Esophagus muscularis mucosa (tissue), 4 donors: ENCODE measurements around the gene VGF. TPM values are rescaled to one million over a fixed set of nuclear protein-coding genes. Genes with fewer than 3 reads are reported as not detected.

Experiments
- DNase-seq: peaks from one replicate; pipeline ENCODE4 v3.0.0-alpha.2; 2017; ENCODE audit errors: extremely low spot score
- H3K27ac ChIP-seq, 4 donors: fragments of 200-600 bp; sonication (generic); replicated peaks in 1 of 4; 1 replicate in 3 of 4; 2 replicates in 1 of 4; pipeline ENCODE4 v1.5.1; 2016 to 2019; ENCODE audit warnings: mild to moderate bottlenecking in 1 of 4
- H3K27me3 ChIP-seq, 4 donors: fragments of 200-600 bp; sonication (generic); one replicate each; pipeline versions ENCODE4 v1.5.1 to v1.6.0; 2016 to 2019
- H3K36me3 ChIP-seq, 4 donors: fragments of 200-600 bp; sonication (generic); one replicate each; pipeline ENCODE4 v1.5.1; 2016 to 2019
- H3K4me1 ChIP-seq, 4 donors: fragments of 200-600 bp; sonication (generic); one replicate each; pipeline ENCODE4 v1.5.1; 2016 to 2019
- H3K4me3 ChIP-seq, 4 donors: fragments of 200-600 bp; sonication (generic); 1 replicate in 2 of 4; 2 replicates in 2 of 4; pipeline ENCODE4 v1.5.1; 2016 to 2019; ENCODE audit warnings: mild to moderate bottlenecking in 4 of 4, moderate library complexity in 1 of 4
- H3K9me3 ChIP-seq, 4 donors: fragments of 200-600 bp; sonication (generic); 1 replicate in 3 of 4; 2 replicates in 1 of 4; pipeline ENCODE4 v1.5.1; 2016 to 2019
- EP300 ChIP-seq: sonication (generic); formaldehyde crosslinking; IDR thresholded peaks from one replicate; pipeline ENCODE4 v1.6.1; 2017; ENCODE audit warnings: antibody characterized with exemption
- POLR2A ChIP-seq: fragments of 450-650 bp; IDR thresholded peaks from one replicate; pipeline ENCODE4 v1.6.1; 2017; ENCODE audit warnings: antibody characterized with exemption, moderate library complexity, mild to moderate bottlenecking, low read depth
- POLR2AphosphoS5 ChIP-seq, 2 donors: sonication (generic); formaldehyde crosslinking; IDR thresholded peaks; one replicate each; pipeline ENCODE4 v1.6.1; 2017; ENCODE audit warnings: antibody characterized with exemption in 2 of 2
- WGBS: methylation state at CpG from one replicate; pipeline ENCODE4 v1.1.5; 2018; 5-methylcytosine and 5-hydroxymethylcytosine counted together
- intact Hi-C: fragments of 100-400 bp; cut with DNase I; formaldehyde crosslinking; loops from one replicate; pipeline ENCODE4 v1.15.1; 2023
- total RNA-seq, 4 donors: library from RNA; depleted of rRNA; stranded (reverse); fragments of >200 nt; gene quantifications; one replicate each; pipeline versions ENCODE4 v1.1.0 to v1.2.1, GENCODE V29; 2016
- TF ChIP-seq, protein P1 (sequence below), 3 experiments: fragments of 200-600 bp in 2 of 3; fragments of 450-650 bp in 1 of 3; sonication (generic) in 2 of 3; IDR thresholded peaks; one replicate each; pipeline ENCODE4 v1.5.1; 2017 to 2019; ENCODE audit warnings: antibody characterized with exemption in 3 of 3, mild to moderate bottlenecking in 2 of 3, moderate library complexity in 1 of 3

VGF gene
- total RNA-seq, 4 donors from 2014 or later: 0.23 to 0.33 (median 0.26) TPM; not detected in 1

DNA sequence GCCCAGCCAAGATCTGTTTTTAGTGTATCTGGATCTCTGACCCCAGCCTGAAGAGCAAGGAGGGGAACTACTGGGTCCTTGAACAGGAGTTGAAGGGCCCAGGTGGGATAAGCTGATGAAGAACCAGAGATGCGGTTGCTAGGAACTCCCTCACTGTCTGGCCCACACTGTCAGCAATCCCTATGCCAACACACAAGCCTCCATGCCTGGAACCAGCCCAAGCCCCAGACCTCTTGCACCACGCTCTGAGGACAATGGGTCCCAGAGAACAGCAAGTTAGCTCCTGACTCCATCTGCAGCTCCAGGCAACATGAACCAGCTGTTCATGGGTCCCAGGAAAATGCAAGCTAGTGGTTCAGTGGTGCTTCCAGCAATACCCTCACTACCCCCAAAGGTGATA lies 12.3 kb upstream of the VGF start:
- intact Hi-C loops: no loop called here
- H3K36me3 ChIP-seq: no peaks in the 10 kb centered on the region
- peaks cover 19 to 100% (median 82%) of the 10 kb centered on the region in 4 donors for H3K27me3 ChIP-seq
- H3K4me3 ChIP-seq: no peak overlapping the region
- H3K27ac ChIP-seq: no peak overlapping the region
- no peak for DNase-seq
- peaks cover 25 to 40% (median 35%) of the 10 kb centered on the region in 4 donors for H3K4me1 ChIP-seq
- no peaks in the 10 kb centered on the region for H3K9me3 ChIP-seq
- TF ChIP-seq POLR2A (no peak), EP300 (no peak), POLR2AphosphoS5 (IDR thresholded peaks at IDR 0.05) (no peak)
- TF ChIP-seq, protein P1, sequence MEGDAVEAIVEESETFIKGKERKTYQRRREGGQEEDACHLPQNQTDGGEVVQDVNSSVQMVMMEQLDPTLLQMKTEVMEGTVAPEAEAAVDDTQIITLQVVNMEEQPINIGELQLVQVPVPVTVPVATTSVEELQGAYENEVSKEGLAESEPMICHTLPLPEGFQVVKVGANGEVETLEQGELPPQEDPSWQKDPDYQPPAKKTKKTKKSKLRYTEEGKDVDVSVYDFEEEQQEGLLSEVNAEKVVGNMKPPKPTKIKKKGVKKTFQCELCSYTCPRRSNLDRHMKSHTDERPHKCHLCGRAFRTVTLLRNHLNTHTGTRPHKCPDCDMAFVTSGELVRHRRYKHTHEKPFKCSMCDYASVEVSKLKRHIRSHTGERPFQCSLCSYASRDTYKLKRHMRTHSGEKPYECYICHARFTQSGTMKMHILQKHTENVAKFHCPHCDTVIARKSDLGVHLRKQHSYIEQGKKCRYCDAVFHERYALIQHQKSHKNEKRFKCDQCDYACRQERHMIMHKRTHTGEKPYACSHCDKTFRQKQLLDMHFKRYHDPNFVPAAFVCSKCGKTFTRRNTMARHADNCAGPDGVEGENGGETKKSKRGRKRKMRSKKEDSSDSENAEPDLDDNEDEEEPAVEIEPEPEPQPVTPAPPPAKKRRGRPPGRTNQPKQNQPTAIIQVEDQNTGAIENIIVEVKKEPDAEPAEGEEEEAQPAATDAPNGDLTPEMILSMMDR (IDR thresholded peaks at IDR 0.05): no peak
- 79% methylated on average over 2 of the region's 2 CpGs for WGBS

DNA sequence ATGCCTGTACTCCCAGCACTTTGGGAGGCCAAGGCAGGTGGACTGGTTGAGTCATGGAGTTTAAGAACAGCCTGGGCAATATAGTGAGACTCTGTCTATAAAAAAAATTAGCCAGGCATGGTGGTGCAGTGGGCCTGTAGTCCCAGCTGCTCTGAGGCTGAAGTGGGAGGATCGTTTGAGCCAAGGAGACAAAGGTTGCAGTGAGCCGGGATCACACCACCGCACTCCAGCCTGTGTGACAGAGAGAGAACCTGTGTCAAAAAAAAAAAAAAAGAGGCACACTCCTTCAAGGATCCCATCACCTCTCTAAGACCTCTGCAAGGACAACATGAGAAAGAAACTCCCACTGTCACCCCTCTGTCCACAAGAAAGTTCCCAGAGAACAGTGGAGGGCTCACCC lies 10.3 kb upstream of the VGF start:
- Histone ChIP-seq H3K9me3 (no peaks in the 10 kb centered on the region), H3K4me1 (peaks cover 35 to 54% (median 46%) of the 10 kb centered on the region in 4 donors), H3K36me3 (no peaks in the 10 kb centered on the region), H3K27ac (no peak overlapping the region), H3K4me3 (no peak overlapping the region), H3K27me3 (peaks cover 24 to 100% (median 91%) of the 10 kb centered on the region in 4 donors)
- TF ChIP-seq POLR2AphosphoS5 (IDR thresholded peaks at IDR 0.05): no peak
- TF ChIP-seq POLR2A: no peak
- no peak for TF ChIP-seq EP300
- WGBS: 33% methylated on average over 3 of the region's 3 CpGs
- DNase-seq: no peak
- intact Hi-C loops: no loop called here

DNA sequence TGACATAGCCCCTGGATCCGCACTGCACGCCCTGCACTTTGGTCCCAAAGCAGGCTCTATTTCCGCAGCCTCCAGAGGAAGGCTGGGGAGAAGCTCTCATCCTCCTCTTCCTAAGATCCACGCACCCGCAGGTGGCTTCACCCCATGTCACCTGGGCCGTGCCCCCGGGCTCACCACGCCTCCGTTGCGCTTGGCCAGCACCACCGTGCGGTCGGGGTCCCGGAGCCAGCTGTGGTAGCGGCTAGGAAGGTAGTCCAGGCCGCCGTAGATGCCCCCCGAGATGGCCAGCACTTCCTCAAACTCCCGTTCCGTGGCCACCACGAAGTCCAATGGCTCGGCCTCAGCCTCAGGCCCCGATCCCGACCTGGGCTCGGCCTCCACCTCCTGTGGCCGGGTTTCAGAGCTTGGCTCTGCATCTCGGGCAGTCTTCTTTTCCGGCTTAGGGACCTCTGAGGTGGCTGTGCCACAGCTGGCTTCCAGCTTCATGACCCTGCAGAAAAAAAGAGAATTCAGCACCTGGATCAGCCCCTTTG lies 9.0 kb upstream of the VGF start:
- H3K4me1 ChIP-seq: peaks cover 36 to 53% (median 44%) of the 10 kb centered on the region in 4 donors
- no peak overlapping the region for H3K4me3 ChIP-seq
- intact Hi-C loops: no loop called here
- H3K27me3 ChIP-seq: peaks cover 14 to 100% (median 91%) of the 10 kb centered on the region in 4 donors
- TF ChIP-seq POLR2AphosphoS5 (IDR thresholded peaks at IDR 0.05) (no peak), EP300 (no peak), POLR2A (no peak)
- TF ChIP-seq, protein P1 (IDR thresholded peaks at IDR 0.05): no peak
- DNase-seq: no peak
- H3K27ac ChIP-seq: no peak overlapping the region
- H3K9me3 ChIP-seq: no peaks in the 10 kb centered on the region
- H3K36me3 ChIP-seq: no peaks in the 10 kb centered on the region
- 5% methylated on average over 26 of the region's 28 CpGs for WGBS

DNA sequence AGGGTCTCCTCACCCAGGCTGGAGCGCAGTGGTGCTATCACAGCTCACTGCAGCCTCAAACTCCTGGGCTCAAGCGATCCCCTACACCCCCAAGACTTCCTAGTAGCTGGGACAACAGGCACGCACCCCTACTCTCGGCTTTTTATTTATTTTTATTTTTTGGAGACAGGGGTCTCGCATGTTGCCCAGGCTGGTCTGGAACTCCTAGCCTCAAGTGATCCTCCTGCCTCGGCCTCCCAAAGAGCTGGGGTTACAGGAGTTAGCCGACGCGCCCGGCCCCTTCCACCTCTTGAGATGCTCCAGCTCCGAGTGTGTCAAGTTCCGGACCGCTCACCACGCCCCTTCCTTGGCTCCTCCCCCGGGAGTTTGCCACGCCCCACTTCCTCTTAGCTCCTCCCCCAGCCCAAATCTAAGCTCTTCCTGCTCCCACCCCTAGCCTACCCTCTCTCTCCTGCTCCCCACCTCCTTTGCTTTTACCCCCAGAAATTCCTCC lies 8.4 kb upstream of the VGF start:
- intact Hi-C loops: no loop called here
- peaks cover 16 to 100% (median 91%) of the 10 kb centered on the region in 4 donors for H3K27me3 ChIP-seq
- peaks cover 37 to 52% (median 40%) of the 10 kb centered on the region in 4 donors for H3K4me1 ChIP-seq
- no peak for DNase-seq
- no peaks in the 10 kb centered on the region for H3K9me3 ChIP-seq
- TF ChIP-seq EP300: no peak
- H3K4me3 ChIP-seq: peak overlapping the region in 2 of 4 donors; percentile 7 to 16
- H3K36me3 ChIP-seq: no peaks in the 10 kb centered on the region
- no peak overlapping the region for H3K27ac ChIP-seq
- WGBS: 13% methylated on average over 16 of the region's 16 CpGs

DNA sequence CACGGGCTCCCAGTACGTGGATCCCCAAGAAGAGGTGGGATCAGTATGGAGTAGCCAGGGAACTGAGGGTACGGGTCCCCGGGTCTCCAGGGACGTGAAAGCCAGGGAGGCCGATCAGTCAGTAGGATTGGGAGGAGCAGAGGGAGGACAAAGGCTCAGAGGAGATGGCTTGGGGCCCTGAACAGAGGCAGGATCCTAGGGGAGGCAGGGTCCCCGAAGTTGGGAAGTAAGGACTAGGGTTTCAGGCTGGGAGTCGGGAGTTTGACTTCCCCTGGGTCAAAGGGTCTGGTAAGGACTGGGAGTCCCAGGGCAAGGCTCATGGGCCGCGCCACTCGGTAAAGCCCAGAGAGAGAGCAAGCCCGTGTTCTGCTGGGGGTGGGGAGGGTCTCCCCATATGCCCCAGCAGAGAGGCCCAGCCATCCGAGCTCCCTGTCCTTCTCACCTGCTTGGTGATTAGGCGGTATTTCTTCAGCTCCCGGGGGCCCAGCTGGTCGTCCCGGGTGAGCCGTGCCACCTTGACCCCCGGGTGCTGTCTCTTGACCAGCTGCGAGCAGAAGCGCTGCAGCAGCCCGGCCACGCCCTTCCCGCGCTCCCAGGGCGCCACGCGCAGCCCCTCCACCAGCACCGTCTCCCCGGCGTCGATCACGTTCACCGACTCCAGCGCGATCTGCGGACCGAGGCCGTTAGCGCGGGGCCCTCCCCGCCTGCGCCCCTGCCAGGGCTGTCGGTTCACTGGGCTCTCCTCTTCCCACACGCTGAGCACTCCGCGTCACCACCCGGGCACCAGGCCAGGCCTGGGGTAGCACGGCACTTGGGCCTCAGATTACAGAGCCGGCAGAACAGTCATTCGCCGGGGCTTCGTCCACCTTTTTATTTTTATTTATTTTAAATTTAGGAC lies 7.7 kb upstream of the VGF start:
- intact Hi-C loops: no loop called here
- peaks cover 36 to 52% (median 39%) of the 10 kb centered on the region in 4 donors for H3K4me1 ChIP-seq
- no peak overlapping the region for H3K27ac ChIP-seq
- H3K4me3 ChIP-seq: peak overlapping the region; percentile 1 to 40 (median 12)
- H3K27me3 ChIP-seq: peaks cover 18 to 100% (median 92%) of the 10 kb centered on the region in 4 donors
- no peak for DNase-seq
- WGBS: 11% methylated on average over 43 of the region's 53 CpGs
- TF ChIP-seq POLR2AphosphoS5 (IDR thresholded peaks at IDR 0.05): no peak
- TF ChIP-seq, protein P1 (IDR thresholded peaks at IDR 0.05): no peak
- no peak for TF ChIP-seq EP300
- TF ChIP-seq POLR2A: no peak
- no peaks in the 10 kb centered on the region for H3K9me3 ChIP-seq
- H3K36me3 ChIP-seq: no peaks in the 10 kb centered on the region
